Measurements from ENCODE around the gene NCOA3. TPM values are rescaled to one million over a fixed set of nuclear protein-coding genes. Genes with fewer than 3 reads are reported as not detected.

Gene NCOA3
- total RNA-seq, 3 donors from 2014 or later = 40.6 to 57.1 (median 45.1) TPM

GRCh38 chr20:47466704-47467459, 34.8 kb upstream of the NCOA3 start:
- H3K27ac ChIP-seq = no peak overlapping the region
- peaks cover 0 to 6% of the 10 kb centered on the region in 2 donors for H3K4me1 ChIP-seq
- H3K27me3 ChIP-seq = no peaks in the 10 kb centered on the region
- H3K4me3 ChIP-seq = no peak overlapping the region
- H3K9me3 ChIP-seq = no peaks in the 10 kb centered on the region
- intact Hi-C loops (cut with DNase I; ENCODE audit: low total_unique reads) = no loop called here
- DNase-seq (ENCODE audit: low spot score in 2 of 2) = no peak
- TF ChIP-seq POLR2A (IDR thresholded peaks at IDR 0.05) (no peak), CTCF (IDR thresholded peaks at IDR 0.05) (no peak), POLR2AphosphoS5 (IDR thresholded peaks at IDR 0.05) (no peak)
- H3K36me3 ChIP-seq = no peaks in the 10 kb centered on the region

- TF ChIP-seq POLR2AphosphoS5 (IDR thresholded peaks at IDR 0.05) (no peak), POLR2A (IDR thresholded peaks at IDR 0.05) (no peak), CTCF (IDR thresholded peaks at IDR 0.05) (no peak)
- Histone ChIP-seq H3K27me3 (no peaks in the 10 kb centered on the region), H3K36me3 (no peaks in the 10 kb centered on the region), H3K27ac (no peak overlapping the region), H3K9me3 (no peaks in the 10 kb centered on the region), H3K4me1 (peaks cover 0 to 6% of the 10 kb centered on the region in 2 donors), H3K4me3 (no peak overlapping the region)
- no peak for DNase-seq (ENCODE audit: low spot score in 2 of 2)
- intact Hi-C loops (cut with DNase I; ENCODE audit: low total_unique reads) = no loop called here
These were observed 33.2 kb upstream of the NCOA3 start for GRCh38 chr20:47468290-47469050.

GRCh38 chr20:47475419-47476044, 26.2 kb upstream of the NCOA3 start:
- H3K9me3 ChIP-seq = no peaks in the 10 kb centered on the region
- H3K4me3 ChIP-seq = no peak overlapping the region
- H3K27ac ChIP-seq = no peak overlapping the region
- no peaks in the 10 kb centered on the region for H3K4me1 ChIP-seq
- intact Hi-C loops (cut with DNase I; ENCODE audit: low total_unique reads) = no loop called here
- no peaks in the 10 kb centered on the region for H3K36me3 ChIP-seq
- DNase-seq (ENCODE audit: low spot score in 2 of 2) = no peak
- no peak for TF ChIP-seq POLR2A (IDR thresholded peaks at IDR 0.05)
- no peak for TF ChIP-seq POLR2AphosphoS5 (IDR thresholded peaks at IDR 0.05)
- TF ChIP-seq CTCF (IDR thresholded peaks at IDR 0.05) = no peak
- no peaks in the 10 kb centered on the region for H3K27me3 ChIP-seq

- H3K9me3 ChIP-seq = no peaks in the 10 kb centered on the region
- no peak for TF ChIP-seq POLR2AphosphoS5 (IDR thresholded peaks at IDR 0.05)
- TF ChIP-seq CTCF (IDR thresholded peaks at IDR 0.05) = no peak
- TF ChIP-seq POLR2A (IDR thresholded peaks at IDR 0.05) = no peak
These were observed 25.2 kb upstream of the NCOA3 start for GRCh38 chr20:47476452-47476851.

GRCh38 chr20:47479093-47479492, 22.6 kb upstream of the NCOA3 start:
- TF ChIP-seq POLR2AphosphoS5 (IDR thresholded peaks at IDR 0.05) = no peak
- no peak for TF ChIP-seq POLR2A (IDR thresholded peaks at IDR 0.05)
- TF ChIP-seq CTCF (IDR thresholded peaks at IDR 0.05) = no peak
- Histone ChIP-seq H3K4me1 (no peaks in the 10 kb centered on the region), H3K27ac (no peak overlapping the region), H3K36me3 (no peaks in the 10 kb centered on the region), H3K9me3 (no peaks in the 10 kb centered on the region), H3K4me3 (no peak overlapping the region), H3K27me3 (no peaks in the 10 kb centered on the region)
- intact Hi-C loops (cut with DNase I; ENCODE audit: low total_unique reads) = no loop called here
- DNase-seq (ENCODE audit: low spot score in 2 of 2) = no peak

More at GRCh38 chr20:47476452-47476851, 25.2 kb upstream of the NCOA3 start:
- H3K4me3 ChIP-seq = no peak overlapping the region
- H3K36me3 ChIP-seq = no peaks in the 10 kb centered on the region
- no peaks in the 10 kb centered on the region for H3K4me1 ChIP-seq
- no peak for DNase-seq (ENCODE audit: low spot score in 2 of 2)
- intact Hi-C loops (cut with DNase I; ENCODE audit: low total_unique reads) = no loop called here
- no peaks in the 10 kb centered on the region for H3K27me3 ChIP-seq
- no peak overlapping the region for H3K27ac ChIP-seq
